HS-5 (cell line): ENCODE measurements around the gene RGS21.
"Not testable (repeated sequence)": the region's sequence is repeated elsewhere in the genome, so short reads cannot be mapped to it uniquely, and the experiment has no call there.

ENCODE experiments used
- DNase-seq: peaks from one replicate; pipeline ENCODE4 v3.0.0-alpha.2; 2012; ENCODE audit warnings: low read depth

RGS21 gene, protein sequence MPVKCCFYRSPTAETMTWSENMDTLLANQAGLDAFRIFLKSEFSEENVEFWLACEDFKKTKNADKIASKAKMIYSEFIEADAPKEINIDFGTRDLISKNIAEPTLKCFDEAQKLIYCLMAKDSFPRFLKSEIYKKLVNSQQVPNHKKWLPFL

GRCh38 chr1:192316942-192317450 is at the start of gene RGS21:
Gene RGS21, plus strand, starts transcription at chr1:192316992. Its CDS starts 26,045 bp downstream, at chr1:192343037.
- no peak for DNase-seq

GRCh38 chr1:192268468-192269052 is 48.2 kb upstream of the RGS21 start:
- no peak for DNase-seq

DNA sequence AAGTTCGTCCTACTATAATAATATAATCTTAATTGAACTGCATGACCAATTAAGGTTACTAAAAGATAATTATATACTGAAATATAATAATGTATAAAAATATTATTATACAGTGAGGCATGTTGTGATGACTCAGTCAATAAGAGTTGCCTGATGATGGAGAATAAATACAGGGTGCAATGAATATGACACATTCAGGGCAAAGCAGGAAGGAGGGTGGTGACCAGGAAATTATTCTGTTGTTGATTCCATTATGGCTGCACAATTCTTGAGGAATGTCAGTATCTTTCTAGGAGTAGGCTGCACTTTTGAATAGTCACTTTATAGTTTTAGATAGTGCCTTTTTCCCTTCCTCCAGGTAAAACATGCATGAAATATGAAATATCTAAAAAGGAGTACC is 46.4 kb upstream of the RGS21 start:
- peak; percentile 10 for DNase-seq

- DNase-seq = no peak
These were observed 44.1 kb upstream of the RGS21 start for GRCh38 chr1:192272732-192273131.

DNA sequence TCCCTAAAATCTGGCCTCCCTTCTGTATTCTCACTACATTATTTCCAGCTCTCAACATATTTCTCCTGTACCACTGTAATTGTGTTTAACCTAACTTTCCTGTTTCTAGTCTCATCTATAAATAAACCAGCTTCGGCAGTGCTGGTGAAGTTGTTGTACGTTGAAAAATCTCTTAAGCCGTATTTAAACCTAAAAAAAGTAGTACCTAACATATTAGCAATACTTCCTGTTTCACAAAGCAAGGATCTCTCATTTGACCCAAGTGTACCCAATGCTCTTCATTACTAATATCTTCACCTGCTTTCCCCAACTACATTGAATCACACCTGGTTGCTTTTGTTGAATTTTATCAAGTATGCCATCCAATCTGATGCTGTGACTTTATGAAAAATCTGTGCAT is 42.2 kb upstream of the RGS21 start:
- no peak for DNase-seq

GRCh38 chr1:192277635-192278034 is 39.2 kb upstream of the RGS21 start:
- DNase-seq = no peak

DNA sequence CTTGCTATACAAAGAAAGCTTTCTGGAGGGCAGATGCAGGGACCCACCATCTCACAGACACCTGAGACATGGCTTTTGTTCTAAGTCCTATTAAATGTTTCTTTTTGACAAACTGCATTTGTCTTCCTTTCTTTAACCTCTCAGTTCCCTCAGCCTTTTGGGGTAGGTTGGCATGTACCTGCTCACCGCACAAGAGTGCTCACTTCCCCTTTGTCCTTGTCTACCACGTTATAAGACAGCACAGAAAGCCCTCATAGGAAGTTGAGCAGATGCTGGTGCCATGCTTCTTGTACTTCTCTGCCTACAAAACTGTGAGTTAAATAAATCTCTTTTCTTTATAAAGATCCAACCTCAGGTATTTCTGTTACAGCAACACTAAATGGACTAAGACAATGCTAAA is 31.9 kb upstream of the RGS21 start:
- DNase-seq = no peak

DNA sequence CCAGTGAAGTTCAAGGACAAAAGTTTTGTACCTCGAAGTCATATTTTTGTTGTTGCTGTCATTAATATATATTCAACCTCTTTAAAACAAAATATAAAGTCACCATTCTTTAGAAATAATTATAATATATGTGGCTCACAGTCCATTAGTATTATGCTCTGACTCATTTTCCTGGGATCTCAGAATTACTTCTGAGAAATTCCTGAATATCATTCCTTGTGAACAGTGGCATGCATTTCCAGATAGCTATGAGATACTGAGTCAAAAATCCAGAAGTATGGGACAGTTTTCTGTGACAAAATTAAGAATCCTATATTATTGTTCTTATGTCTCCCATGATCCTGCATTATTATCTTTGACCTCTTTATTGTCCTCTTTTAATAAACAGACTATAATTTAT is 13.8 kb upstream of the RGS21 start:
- peak; percentile 9 for DNase-seq

- not testable (repeated sequence) for DNase-seq
These were observed 8.5 kb upstream of the RGS21 start for GRCh38 chr1:192308314-192308713.

- peak; percentile 16 for DNase-seq
These were observed 5.5 kb upstream of the RGS21 start for GRCh38 chr1:192311281-192311680.

DNA sequence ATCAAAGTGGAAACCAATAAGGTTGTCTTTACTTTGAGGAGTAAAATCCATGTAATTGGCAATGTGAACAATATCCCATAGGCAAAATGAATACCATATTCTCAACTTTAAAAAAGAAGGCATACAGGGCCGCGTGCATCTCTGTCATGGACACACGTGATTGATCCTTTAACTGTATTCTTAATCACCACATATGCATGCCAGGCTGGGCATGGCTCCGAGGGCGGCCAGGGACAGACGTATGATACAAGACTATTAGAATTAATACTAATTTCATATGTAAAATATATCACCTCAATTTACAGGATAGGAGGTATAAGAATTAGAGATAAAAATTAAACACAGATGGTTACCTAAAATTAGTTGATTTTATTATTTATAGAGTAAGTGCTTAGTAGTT is 11.2 kb downstream of the RGS21 start:
- DNase-seq = no peak

DNA sequence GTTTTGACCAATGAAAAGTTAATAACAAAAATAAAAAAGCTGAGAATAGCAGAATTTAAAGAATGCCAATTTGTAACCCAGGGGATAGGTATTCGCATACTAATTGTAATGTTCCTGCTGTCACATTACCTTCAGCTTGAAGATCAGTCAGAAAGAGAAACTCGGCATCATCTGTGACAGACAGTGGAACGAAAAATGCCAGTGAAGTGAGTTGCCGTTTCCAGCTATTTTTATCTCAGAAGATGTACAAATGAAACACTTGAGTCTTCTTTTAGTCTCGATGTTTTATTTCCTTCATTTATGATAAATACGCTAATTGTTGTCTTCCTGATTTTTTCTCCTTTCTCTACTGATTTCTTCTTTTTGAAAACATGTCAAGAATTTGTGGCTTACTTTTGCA is 26.1 kb downstream of the RGS21 start:
- no peak for DNase-seq

GRCh38 chr1:192343344-192343743 is 26.6 kb downstream of the RGS21 start:
- no peak for DNase-seq

GRCh38 chr1:192349314-192349713 is 32.5 kb downstream of the RGS21 start:
- no peak for DNase-seq

DNA sequence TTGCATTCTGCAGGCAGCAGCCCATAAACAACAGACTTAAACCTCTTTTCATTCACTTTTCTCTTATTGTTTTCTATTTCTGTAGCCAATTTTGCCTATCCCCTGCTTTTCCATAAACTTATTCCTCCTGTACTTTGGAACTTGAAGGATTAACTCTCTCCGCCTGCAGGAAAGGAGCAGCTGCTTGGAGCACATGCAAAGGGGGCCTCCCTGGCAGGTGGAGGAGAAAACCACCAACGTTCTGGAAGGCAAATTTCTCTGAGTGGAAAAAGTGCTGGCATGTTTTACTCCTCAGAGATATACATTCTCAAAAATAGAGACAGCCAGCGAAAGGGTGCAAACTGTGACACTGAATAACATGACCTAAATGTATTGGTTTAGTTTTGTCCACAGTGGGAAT is 33.6 kb downstream of the RGS21 start:
- DNase-seq = no peak

GRCh38 chr1:192351550-192351949 is 34.8 kb downstream of the RGS21 start:
- no peak for DNase-seq

DNA sequence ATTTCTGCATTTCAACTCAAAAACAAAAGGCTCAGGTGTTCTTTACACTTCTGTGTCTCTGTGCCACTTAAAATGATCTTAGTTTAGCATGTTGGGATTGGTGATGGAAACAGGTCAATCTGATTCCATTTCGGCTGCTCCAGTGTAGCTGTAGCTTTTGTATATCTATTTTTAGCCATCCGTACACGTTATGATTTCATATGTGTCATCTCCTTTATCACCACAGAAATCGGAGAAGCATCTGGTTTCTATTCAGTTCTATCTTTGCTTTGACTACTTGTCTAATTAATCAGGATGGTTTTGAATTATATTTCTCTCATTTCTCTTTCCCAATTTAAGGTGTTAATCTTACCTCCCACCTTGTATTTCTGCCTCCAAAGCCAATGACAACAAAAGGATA is 41.1 kb downstream of the RGS21 start:
- DNase-seq = no peak

DNA sequence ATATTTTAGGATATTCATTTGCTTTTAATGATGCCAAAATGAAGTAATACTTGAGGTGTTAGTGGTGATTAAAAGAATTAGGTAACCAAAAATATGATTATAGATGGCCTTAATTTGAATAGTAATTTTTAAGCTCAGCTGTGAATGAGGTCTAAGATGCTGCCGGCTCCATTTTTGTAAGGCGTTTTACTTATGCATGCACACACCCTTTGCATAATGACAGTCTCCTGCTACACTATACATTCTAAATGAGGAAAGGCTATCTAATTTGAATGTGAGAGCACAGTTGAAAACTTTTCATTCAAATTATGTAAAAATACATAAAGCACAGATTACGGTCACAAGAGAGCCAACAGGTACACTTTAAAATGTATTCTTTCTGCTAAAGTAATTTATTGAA is 41.6 kb downstream of the RGS21 start:
- no peak for DNase-seq

DNA sequence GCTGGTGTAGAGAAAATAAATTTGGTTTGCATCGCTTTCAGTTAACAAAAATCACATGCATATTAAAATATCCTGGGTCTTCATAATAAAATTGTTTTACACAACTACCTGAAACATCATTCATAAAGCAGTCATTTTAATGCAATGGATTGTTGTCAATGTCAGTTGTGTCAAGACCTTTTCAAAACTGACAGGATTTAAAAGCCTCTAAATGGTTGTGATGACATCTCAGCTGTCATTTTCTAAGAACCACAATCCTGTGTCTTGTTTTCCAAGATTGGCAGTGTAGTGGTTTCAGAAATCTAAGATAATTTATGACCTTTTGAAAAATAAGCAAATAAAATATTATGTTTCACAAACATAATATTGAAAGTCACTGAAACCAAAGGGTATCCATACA is 42.0 kb downstream of the RGS21 start:
- no peak for DNase-seq

DNA sequence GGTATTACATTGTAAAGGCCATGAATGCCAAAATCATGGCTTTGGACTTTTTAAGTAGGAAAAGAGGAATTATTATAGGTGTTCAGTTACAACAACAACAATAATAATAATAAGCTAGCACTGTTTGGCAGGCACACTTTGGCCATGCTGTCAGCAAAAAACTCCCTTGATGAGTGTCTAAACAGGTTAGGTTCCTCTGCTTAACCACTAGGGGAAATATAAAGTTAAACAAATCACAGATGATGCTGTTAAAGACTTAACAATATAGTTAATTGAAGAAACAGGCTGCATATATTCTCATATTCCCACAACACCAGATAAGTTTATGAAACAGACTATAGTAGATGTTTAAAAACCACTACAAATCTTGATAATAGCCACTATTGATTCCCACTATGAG is 46.4 kb downstream of the RGS21 start:
- no peak for DNase-seq

- no peak for DNase-seq
These were observed 50.6 kb downstream of the RGS21 start for GRCh38 chr1:192367436-192367835.

DNA sequence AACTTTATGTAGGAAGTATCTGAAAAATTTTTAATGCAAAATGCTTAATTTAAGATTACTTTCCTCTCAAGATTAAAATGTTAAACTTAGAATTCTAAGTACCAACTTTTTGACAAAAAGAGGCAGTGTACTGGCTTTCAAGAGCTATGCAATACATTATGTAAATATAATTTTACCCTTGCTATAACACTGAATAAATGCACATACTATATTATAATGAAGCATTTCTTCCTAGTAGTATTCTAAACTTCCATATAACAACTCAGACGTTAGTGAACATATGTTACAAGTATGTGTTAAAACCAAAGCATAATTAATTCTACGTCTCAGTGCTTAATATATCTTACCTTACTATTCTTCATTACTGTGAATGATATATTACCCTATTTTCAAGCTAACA is 58.5 kb downstream of the RGS21 start:
- DNase-seq = no peak

DNA sequence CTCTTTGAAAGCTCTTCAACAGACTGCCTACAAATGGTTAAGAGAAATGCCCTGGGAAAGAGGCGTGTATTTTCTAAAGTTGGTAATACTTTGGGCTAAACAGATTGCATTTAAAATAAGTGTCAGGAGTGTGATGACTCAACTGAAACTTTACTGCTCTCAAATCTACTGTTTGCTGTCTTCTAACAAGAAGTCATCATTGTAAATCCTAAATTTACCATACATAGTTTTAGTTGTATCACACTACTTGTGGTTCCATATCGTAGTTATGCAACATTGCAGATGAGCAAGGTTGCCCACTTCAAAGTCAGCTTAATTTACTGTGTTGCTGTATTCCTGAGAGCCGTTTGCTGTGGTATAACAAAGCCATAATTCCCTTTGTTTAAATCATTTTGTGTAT is 59.6 kb downstream of the RGS21 start:
- DNase-seq = no peak

DNA sequence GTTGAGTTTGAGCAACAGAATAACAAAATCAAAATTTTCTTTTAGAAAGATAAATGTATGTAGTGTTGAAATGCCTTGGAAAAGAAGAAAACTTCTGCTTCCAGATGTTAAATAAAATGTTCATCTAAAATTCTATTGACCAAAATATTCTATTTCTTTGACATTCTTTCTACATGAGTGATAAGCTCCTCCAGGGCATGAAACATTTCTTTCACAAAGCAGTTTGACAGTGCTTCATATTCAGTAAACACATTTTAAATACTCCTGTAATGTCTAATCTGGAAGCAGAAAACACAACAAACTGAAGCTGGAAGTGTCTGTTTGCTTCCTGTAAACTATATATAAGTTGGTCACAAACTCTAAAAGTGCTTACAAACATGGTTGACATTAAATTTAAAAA is 61.5 kb downstream of the RGS21 start:
- no peak for DNase-seq
